ENCODE measurements around the gene KIZ. TPM values are rescaled to one million over a fixed set of nuclear protein-coding genes. Genes with fewer than 3 reads are reported as not detected.
"Not testable (repeated sequence)": the region's sequence is repeated elsewhere in the genome, so short reads cannot be mapped to it uniquely, and the experiment has no call there.

KIZ gene
- total and polyA plus RNA-seq, 7 donors, result 4.6 to 26.2 (median 18.6) TPM

DNA sequence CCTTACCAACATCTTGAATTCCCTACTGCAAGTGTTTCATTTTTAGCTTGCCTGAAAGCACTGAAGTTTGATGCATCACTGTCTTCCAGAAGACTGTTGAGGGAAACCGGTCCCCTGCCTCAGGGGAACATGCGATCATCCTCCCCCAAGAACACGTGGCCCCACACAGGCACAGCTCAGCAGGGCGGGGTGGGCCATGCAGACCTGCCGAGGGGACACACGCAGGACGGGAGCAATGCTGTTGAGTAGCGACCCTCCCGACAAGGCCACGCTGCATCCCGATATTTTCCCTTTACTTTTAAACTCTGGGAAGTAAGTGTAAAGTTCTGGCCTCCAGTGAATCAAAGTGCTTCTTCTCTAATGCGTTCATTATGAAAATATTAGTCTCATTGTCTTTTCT, 117.9 kb downstream of the KIZ start:
- intact Hi-C loops (cut with DNase I), result no loop called here
- Histone ChIP-seq H3K27me3 (ENCODE audit: insufficient read depth in 3 of 3, low read length in 2 of 3) (no peaks in the 10 kb centered on the region), H3K36me3 (ENCODE audit: insufficient read depth in 1 of 2, low read depth in 1 of 2) (peaks cover 3 to 31% of the 10 kb centered on the region in 2 donors), H3K27ac (no peak overlapping the region), H3K4me3 (no peak overlapping the region), H3K4me1 (no peaks in the 10 kb centered on the region), H3K9me3 (no peaks in the 10 kb centered on the region)
- no peak for DNase-seq
- 85 to 87% (median 87%) methylated on average over 12 of the region's 12 CpGs for WGBS, 3 donors
- TF ChIP-seq, protein P1, sequence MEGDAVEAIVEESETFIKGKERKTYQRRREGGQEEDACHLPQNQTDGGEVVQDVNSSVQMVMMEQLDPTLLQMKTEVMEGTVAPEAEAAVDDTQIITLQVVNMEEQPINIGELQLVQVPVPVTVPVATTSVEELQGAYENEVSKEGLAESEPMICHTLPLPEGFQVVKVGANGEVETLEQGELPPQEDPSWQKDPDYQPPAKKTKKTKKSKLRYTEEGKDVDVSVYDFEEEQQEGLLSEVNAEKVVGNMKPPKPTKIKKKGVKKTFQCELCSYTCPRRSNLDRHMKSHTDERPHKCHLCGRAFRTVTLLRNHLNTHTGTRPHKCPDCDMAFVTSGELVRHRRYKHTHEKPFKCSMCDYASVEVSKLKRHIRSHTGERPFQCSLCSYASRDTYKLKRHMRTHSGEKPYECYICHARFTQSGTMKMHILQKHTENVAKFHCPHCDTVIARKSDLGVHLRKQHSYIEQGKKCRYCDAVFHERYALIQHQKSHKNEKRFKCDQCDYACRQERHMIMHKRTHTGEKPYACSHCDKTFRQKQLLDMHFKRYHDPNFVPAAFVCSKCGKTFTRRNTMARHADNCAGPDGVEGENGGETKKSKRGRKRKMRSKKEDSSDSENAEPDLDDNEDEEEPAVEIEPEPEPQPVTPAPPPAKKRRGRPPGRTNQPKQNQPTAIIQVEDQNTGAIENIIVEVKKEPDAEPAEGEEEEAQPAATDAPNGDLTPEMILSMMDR (IDR thresholded peaks at IDR 0.05), result no peak
- ATAC-seq, result no peak

DNA sequence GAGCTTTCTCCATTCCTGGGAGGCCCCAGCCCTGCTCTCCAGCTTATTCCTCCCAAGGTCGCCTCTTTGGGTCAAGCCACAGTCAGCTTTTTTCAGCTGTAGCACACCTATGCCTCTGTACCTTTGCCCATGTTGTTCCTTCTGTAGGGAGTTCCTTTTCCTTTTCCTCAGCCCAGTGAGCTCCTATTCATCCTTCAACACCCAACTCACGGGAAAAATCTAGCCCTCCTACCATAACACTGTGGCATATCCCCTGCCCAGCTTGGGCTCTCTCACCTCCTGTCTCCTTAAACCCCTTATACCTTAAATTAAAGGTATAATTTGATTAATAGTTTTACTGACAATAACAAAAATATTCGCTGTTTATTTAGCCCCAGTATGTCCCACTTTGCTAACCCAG, 118.9 kb downstream of the KIZ start:
- Histone ChIP-seq H3K9me3 (no peaks in the 10 kb centered on the region), H3K36me3 (ENCODE audit: insufficient read depth in 1 of 2, low read depth in 1 of 2) (peaks cover 3 to 31% of the 10 kb centered on the region in 2 donors), H3K4me1 (no peaks in the 10 kb centered on the region), H3K27ac (no peak overlapping the region), H3K27me3 (ENCODE audit: insufficient read depth in 3 of 3, low read length in 2 of 3) (no peaks in the 10 kb centered on the region), H3K4me3 (no peak overlapping the region)
- TF ChIP-seq, protein P1 (IDR thresholded peaks at IDR 0.05), result no peak
- intact Hi-C loops (cut with DNase I), result no loop called here
- WGBS, 3 donors, result 98 to 100% (median 99%) methylated on average over 3 of the region's 3 CpGs
- DNase-seq (no peak), ATAC-seq (no peak)

DNA sequence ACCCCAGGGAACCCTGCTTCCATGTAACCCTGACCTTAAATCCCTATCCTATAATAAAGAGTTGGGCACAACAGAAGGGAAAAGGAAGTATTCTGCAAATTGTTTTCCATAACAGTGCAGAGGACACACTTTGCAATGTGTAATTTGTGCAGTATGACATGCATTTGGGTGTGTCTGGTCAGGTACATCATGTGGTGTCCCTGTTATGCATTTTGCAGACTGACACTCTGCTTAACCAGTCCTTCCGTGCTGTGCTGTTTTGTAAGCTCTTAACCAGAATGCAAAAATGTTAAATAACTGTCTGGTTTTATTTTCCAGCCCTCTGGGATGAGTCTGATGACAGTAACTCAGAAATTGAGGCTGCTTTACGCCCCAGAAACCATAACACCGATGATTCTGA, 120.3 kb downstream of the KIZ start:
- ATAC-seq, result no peak
- intact Hi-C loops (cut with DNase I), result no loop called here

DNA sequence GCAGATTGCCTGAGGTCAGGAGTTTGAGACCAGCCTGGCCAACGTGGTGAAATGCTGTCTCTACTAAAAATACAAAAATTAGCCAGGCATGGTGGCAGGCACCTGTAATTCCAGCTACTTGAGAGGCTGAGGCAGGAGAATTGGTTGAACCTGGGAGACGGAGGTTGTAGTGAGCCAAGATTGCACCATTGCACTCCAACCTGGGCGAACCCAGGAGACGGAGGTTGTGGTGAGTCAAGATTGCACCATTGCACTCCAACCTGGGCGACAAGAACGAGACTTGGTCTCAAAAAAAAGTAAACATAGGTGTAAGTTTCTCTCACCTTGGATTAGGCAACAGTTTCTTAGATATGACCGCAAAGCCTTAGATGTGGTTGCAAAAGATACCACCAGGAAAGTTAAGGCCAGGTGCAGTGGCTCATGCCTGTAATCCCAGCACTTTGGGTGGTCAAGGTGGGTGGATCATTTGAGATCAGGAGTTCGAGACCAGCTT, 121.8 kb downstream of the KIZ start:
- H3K36me3 ChIP-seq (ENCODE audit: insufficient read depth in 1 of 2, low read depth in 1 of 2), result peaks cover 3 to 31% of the 10 kb centered on the region in 2 donors
- DNase-seq; H3K27me3 ChIP-seq (ENCODE audit: insufficient read depth in 3 of 3, low read length in 2 of 3); ATAC-seq; H3K27ac ChIP-seq; H3K4me3 ChIP-seq; H3K4me1 ChIP-seq; H3K9me3 ChIP-seq; intact Hi-C loops (cut with DNase I): not testable (repeated sequence)
- 83 to 93% (median 87%) methylated on average over 8 of the region's 8 CpGs for WGBS, 3 donors

More for the DNA sequence above, 120.3 kb downstream of the KIZ start:
- TF ChIP-seq, protein P1 (IDR thresholded peaks at IDR 0.05), result no peak
- Histone ChIP-seq H3K36me3 (ENCODE audit: insufficient read depth in 1 of 2, low read depth in 1 of 2) (peaks cover 3 to 31% of the 10 kb centered on the region in 2 donors), H3K9me3 (no peaks in the 10 kb centered on the region), H3K4me3 (no peak overlapping the region), H3K27ac (no peak overlapping the region), H3K27me3 (ENCODE audit: insufficient read depth in 3 of 3, low read length in 2 of 3) (no peaks in the 10 kb centered on the region), H3K4me1 (no peaks in the 10 kb centered on the region)
- 95 to 96% (median 95%) methylated on average over 3 of the region's 3 CpGs for WGBS, 3 donors
- no peak for DNase-seq

DNA sequence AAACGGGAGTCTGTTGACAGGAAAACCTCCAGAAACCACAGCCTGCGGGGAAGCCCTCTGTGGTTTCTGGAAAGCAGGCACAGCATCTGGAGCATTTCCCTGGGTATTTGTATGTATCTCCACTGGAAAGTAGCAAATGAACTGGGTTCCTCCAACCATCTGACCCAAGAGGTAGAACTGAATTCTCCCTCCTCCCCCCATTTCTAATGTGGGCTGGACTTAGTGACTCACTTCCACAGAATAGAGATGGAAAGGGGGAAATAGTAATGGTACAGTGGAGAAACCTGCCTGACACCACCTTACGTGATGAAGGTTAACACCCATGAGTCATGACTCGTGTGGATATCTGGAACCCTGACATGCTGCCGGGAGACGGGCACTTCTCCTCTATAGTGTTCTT, 125.4 kb downstream of the KIZ start:
- H3K9me3 ChIP-seq, result no peaks in the 10 kb centered on the region
- ATAC-seq, result no peak
- H3K36me3 ChIP-seq (ENCODE audit: insufficient read depth in 1 of 2, low read depth in 1 of 2), result no peaks in the 10 kb centered on the region
- no peaks in the 10 kb centered on the region for H3K4me1 ChIP-seq
- TF ChIP-seq, protein P1 (IDR thresholded peaks at IDR 0.05), result no peak
- no peak for DNase-seq
- WGBS, 3 donors, result 71 to 77% (median 73%) methylated on average over 6 of the region's 6 CpGs
- no peaks in the 10 kb centered on the region for H3K27me3 ChIP-seq (ENCODE audit: insufficient read depth in 3 of 3, low read length in 2 of 3)
- no peak overlapping the region for H3K27ac ChIP-seq
- H3K4me3 ChIP-seq, result no peak overlapping the region
- intact Hi-C loops (cut with DNase I), result no loop called here
